ENCODE data around the gene POLRMT. TPM values are rescaled to one million over a fixed set of nuclear protein-coding genes. Genes with fewer than 3 reads are reported as not detected.

POLRMT gene
- total RNA-seq, 1 experiment from 2014 or later, result 104 TPM

GRCh38 chr19:674282-675151 lies 41.2 kb upstream of the POLRMT start:
- Histone ChIP-seq H3K27ac (ENCODE audit: insufficient read length, low read depth, low read length) (no peak overlapping the region), H3K56ac (ENCODE audit: insufficient read length, low read depth, low read length) (no peak overlapping the region), H2AK5ac (ENCODE audit: insufficient read length, low read length) (no peak overlapping the region), H3K23ac (ENCODE audit: insufficient read length, low read depth, low read length) (no peak overlapping the region), H3K23me2 (ENCODE audit: insufficient read length, low read depth, low read length, poor library complexity, severe bottlenecking) (peaks cover 6% of the 10 kb centered on the region), H2BK12ac (ENCODE audit: insufficient read length, low read depth, low read length) (no peak overlapping the region), H3K27me3 (ENCODE audit: insufficient read depth, low read length) (no peaks in the 10 kb centered on the region; the same call in 1 of the 2 replicates), H4K8ac (replicated peaks; ENCODE audit: insufficient read length, low read depth, low read length) (no peak overlapping the region), H3K9ac (ENCODE audit: extremely low read depth, insufficient read length, low read length) (no peak overlapping the region), H3K79me2 (ENCODE audit: insufficient read depth, low read length) (no peaks in the 10 kb centered on the region), H3K4me1 (ENCODE audit: insufficient read depth, low read length) (no peaks in the 10 kb centered on the region), H4K20me1 (ENCODE audit: control insufficient read depth, insufficient read depth, insufficient read length) (no peaks in the 10 kb centered on the region), H2AFZ (ENCODE audit: low read length) (no peak overlapping the region), H3K9me3 (ENCODE audit: control insufficient read depth, low read depth, low read length) (no peaks in the 10 kb centered on the region), H3K4ac (ENCODE audit: low read depth, low read length) (no peak overlapping the region), H2BK120ac (ENCODE audit: low read depth, low read length, poor library complexity, severe bottlenecking) (no peak overlapping the region), H3K4me2 (ENCODE audit: insufficient read depth, insufficient read length, low read length) (no peak overlapping the region), H2BK5ac (ENCODE audit: insufficient read length, low read length) (no peak overlapping the region), H3T11ph (ENCODE audit: low read length) (no peak overlapping the region), H3K14ac (ENCODE audit: insufficient read depth, low read length) (no peak overlapping the region), H2BK15ac (ENCODE audit: low read depth, low read length) (no peak overlapping the region), H3K79me1 (ENCODE audit: insufficient read depth, low read depth, low read length, poor library complexity, severe bottlenecking) (no peaks in the 10 kb centered on the region), H2BK20ac (ENCODE audit: low read depth, low read length, poor library complexity, severe bottlenecking) (no peak overlapping the region), H4K91ac (ENCODE audit: insufficient read length, low read depth, low read length) (no peak overlapping the region), H4K5ac (ENCODE audit: insufficient read length, low read depth, low read length) (no peak overlapping the region), H3K18ac (ENCODE audit: insufficient read length, low read depth, low read length) (no peak overlapping the region)
- Mint-ChIP-seq H3K27me3 (ENCODE audit: low read depth) (peaks cover 53% of the 10 kb centered on the region), H3K4me3 (no peak overlapping the region), H3K9me3 (no peaks in the 10 kb centered on the region), H3K27ac (no peak overlapping the region; a peak in 1 of 7 replicates), H3K36me3 (ENCODE audit: insufficient read depth in 1 of 3, low read depth in 3 of 3) (no peaks in the 10 kb centered on the region), H3K4me1 (peaks cover 0 to 10% of the 10 kb centered on the region in 2 experiments; a peak in 2 of 4 replicates)
- no peak for TF ChIP-seq CTCF (conservative IDR thresholded peaks at IDR 0.05)
- WGBS (ENCODE audit: extremely low coverage, insufficient read length, low lambda C conversion rate), result no CpG with 5 or more reads among the region's 38 CpGs
- DNase-seq, result no peak
